ENCODE data around the gene OR10Z1. TPM values are rescaled to one million over a fixed set of nuclear protein-coding genes. Genes with fewer than 3 reads are reported as not detected.

The OR10Z1 gene
- total RNA-seq, 2 donors from 2014 or later: not detected

DNA sequence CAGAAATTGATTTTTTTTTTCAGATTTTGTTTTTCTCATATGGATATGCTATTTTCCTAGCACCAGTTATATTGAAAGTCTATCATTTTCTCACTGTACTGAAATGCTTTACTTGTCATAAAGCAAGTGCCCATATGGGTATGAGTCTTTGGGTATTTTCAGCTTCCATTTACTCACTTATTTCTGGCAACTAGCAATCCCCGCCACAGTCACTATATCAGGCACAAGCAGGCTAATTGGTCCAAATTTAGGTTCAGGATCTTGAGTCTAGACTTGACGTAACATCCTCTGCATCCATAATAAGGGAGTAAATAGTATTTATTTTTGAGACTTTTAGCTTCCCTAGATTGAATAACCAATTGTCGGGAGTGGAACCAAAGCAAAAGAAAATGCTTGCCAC lies 27.5 kb upstream of the OR10Z1 start:
- Mint-ChIP-seq H3K4me1 (no peaks in the 10 kb centered on the region), H3K27me3 (ENCODE audit: insufficient read depth) (no peaks in the 10 kb centered on the region), H3K9me3 (no peaks in the 10 kb centered on the region), H3K4me3 (no peak overlapping the region), H3K36me3 (ENCODE audit: low read depth) (no peaks in the 10 kb centered on the region), H3K27ac (no peak overlapping the region)
- Histone ChIP-seq H3K27ac (ENCODE audit: low read depth, low read length) (no peak overlapping the region), H3K4me3 (ENCODE audit: low read length) (no peak overlapping the region), H3K4me1 (ENCODE audit: control insufficient read depth, insufficient read depth, low read length) (no peaks in the 10 kb centered on the region), H3K9me3 (ENCODE audit: control insufficient read depth, low read length) (no peaks in the 10 kb centered on the region), H3K36me3 (ENCODE audit: control insufficient read depth, insufficient read depth, low read length) (no peaks in the 10 kb centered on the region), H3K9ac (ENCODE audit: extremely low read depth, low read length, poor library complexity, severe bottlenecking) (no peak overlapping the region), H3K27me3 (ENCODE audit: control insufficient read depth, insufficient read depth, low read length, poor library complexity, severe bottlenecking) (no peaks in the 10 kb centered on the region)
- WGBS, 2 experiments (ENCODE audit: insufficient coverage in 1 of 2, insufficient read length in 1 of 2): 81 to 90% methylated on average over 2 to 3 of the region's 3 CpGs
- DNase-seq: no peak
- no peak for TF ChIP-seq CTCF (conservative IDR thresholded peaks at IDR 0.05)

- Histone ChIP-seq H3K4me1 (ENCODE audit: control insufficient read depth, insufficient read depth, low read length) (no peaks in the 10 kb centered on the region), H3K27ac (ENCODE audit: low read depth, low read length) (no peak within 1 kb of the TSS), H3K4me3 (ENCODE audit: low read length) (no peak within 1 kb of the TSS), H3K27me3 (ENCODE audit: control insufficient read depth, insufficient read depth, low read length, poor library complexity, severe bottlenecking) (no peaks in the 10 kb centered on the region), H3K9me3 (ENCODE audit: control insufficient read depth, low read length) (no peaks in the 10 kb centered on the region), H3K36me3 (ENCODE audit: control insufficient read depth, insufficient read depth, low read length) (no peaks in the 10 kb centered on the region), H3K9ac (ENCODE audit: extremely low read depth, low read length, poor library complexity, severe bottlenecking) (no peak within 1 kb of the TSS)
- Mint-ChIP-seq H3K27me3 (ENCODE audit: insufficient read depth) (no peaks in the 10 kb centered on the region), H3K4me1 (no peaks in the 10 kb centered on the region), H3K27ac (no peak within 1 kb of the TSS), H3K36me3 (ENCODE audit: low read depth) (no peaks in the 10 kb centered on the region), H3K9me3 (no peaks in the 10 kb centered on the region), H3K4me3 (no peak within 1 kb of the TSS)
- WGBS, 2 experiments (ENCODE audit: insufficient coverage in 1 of 2, insufficient read length in 1 of 2): 94% methylated on average over 1 of the region's 1 CpG; no CpG with 5 or more reads in 1 of the 2 experiments
- DNase-seq: no peak
- no peak for TF ChIP-seq CTCF (conservative IDR thresholded peaks at IDR 0.05)
Observed at GRCh38 chr1:158579733-158580132, 25.3 kb upstream of the OR10Z1 start, which contains the start of gene OR10X1. OR10X1 (minus strand) TSS chr1:158579899; CDS start chr1:158579899, 0 bp downstream.

GRCh38 chr1:158583962-158584361 lies 21.1 kb upstream of the OR10Z1 start:
- Mint-ChIP-seq H3K36me3 (ENCODE audit: low read depth) (no peaks in the 10 kb centered on the region), H3K4me1 (no peaks in the 10 kb centered on the region), H3K9me3 (peaks cover 20% of the 10 kb centered on the region), H3K27me3 (ENCODE audit: insufficient read depth) (no peaks in the 10 kb centered on the region), H3K4me3 (no peak overlapping the region), H3K27ac (no peak overlapping the region)
- Histone ChIP-seq H3K4me1 (ENCODE audit: control insufficient read depth, insufficient read depth, low read length) (no peaks in the 10 kb centered on the region), H3K27me3 (ENCODE audit: control insufficient read depth, insufficient read depth, low read length, poor library complexity, severe bottlenecking) (no peaks in the 10 kb centered on the region), H3K9ac (ENCODE audit: extremely low read depth, low read length, poor library complexity, severe bottlenecking) (no peak overlapping the region), H3K4me3 (ENCODE audit: low read length) (no peak overlapping the region), H3K36me3 (ENCODE audit: control insufficient read depth, insufficient read depth, low read length) (no peaks in the 10 kb centered on the region), H3K27ac (ENCODE audit: low read depth, low read length) (no peak overlapping the region), H3K9me3 (ENCODE audit: control insufficient read depth, low read length) (peaks cover 19% of the 10 kb centered on the region)
- no peak for DNase-seq
- WGBS, 2 experiments (ENCODE audit: insufficient coverage in 1 of 2, insufficient read length in 1 of 2): 91 to 97% methylated on average over 1 to 3 of the region's 4 CpGs
- no peak for TF ChIP-seq CTCF (conservative IDR thresholded peaks at IDR 0.05)

All from endodermal cell (in vitro differentiated cells).